ENCODE data around the gene LMAN2. TPM values are rescaled to one million over a fixed set of nuclear protein-coding genes. Genes with fewer than 3 reads are reported as not detected.
A peak's percentile ranks its signal among the peaks of the same experiment; 100 is the strongest.

The LMAN2 gene
- total and polyA plus RNA-seq, 10 donors: 50.1 to 211 (median 98.1) TPM

GRCh38 chr5:177299697-177300096 lies 51.8 kb downstream of the LMAN2 start:
- H3K36me3 ChIP-seq: peaks cover 0 to 55% (median 19%) of the 10 kb centered on the region in 6 donors
- H3K4me1 ChIP-seq: peaks cover 46 to 94% (median 78%) of the 10 kb centered on the region in 6 donors
- TF ChIP-seq POLR2AphosphoS5 (IDR thresholded peaks at IDR 0.05) (no peak), POLR2A (IDR thresholded peaks at IDR 0.05) (no peak), CTCF (IDR thresholded peaks at IDR 0.05 in 8 of 11, conservative IDR thresholded peaks at IDR 0.05 in 3 of 11) (no peak)
- H3K27me3 ChIP-seq (replicated peaks in 1 of 7): no peaks in the 10 kb centered on the region
- intact Hi-C loops (cut with DNase I; ENCODE audit: low total_unique reads): loop anchor here (10.0 kb wide), 1 partner anchor 185 kb away; no protein-coding TSS in a partner anchor
- peak; percentile 74 for DNase-seq
- H3K27ac ChIP-seq: peak overlapping the region; percentile 76 to 94 (median 88)
- no peaks in the 10 kb centered on the region for H3K9me3 ChIP-seq
- H3K4me3 ChIP-seq: peak overlapping the region in 1 of 8 donors; percentile 89
- 58 to 69% (median 65%) methylated on average over 9 of the region's 9 CpGs for WGBS, 5 donors

- peaks cover 42 to 84% (median 66%) of the 10 kb centered on the region in 6 donors for H3K4me1 ChIP-seq
- intact Hi-C loops (cut with DNase I; ENCODE audit: low total_unique reads): no loop called here
- no peak overlapping the region for H3K4me3 ChIP-seq
- TF ChIP-seq POLR2AphosphoS5 (IDR thresholded peaks at IDR 0.05) (no peak), CTCF (IDR thresholded peaks at IDR 0.05 in 8 of 11, conservative IDR thresholded peaks at IDR 0.05 in 3 of 11) (no peak), POLR2A (IDR thresholded peaks at IDR 0.05) (no peak)
- H3K36me3 ChIP-seq: peaks cover 0 to 71% (median 36%) of the 10 kb centered on the region in 6 donors
- DNase-seq: no peak
- H3K27ac ChIP-seq: peak overlapping the region in 4 of 8 donors; percentile 13 to 94 (median 92)
- H3K9me3 ChIP-seq: no peaks in the 10 kb centered on the region
- WGBS, 5 donors: 76 to 85% (median 80%) methylated on average over 2 of the region's 2 CpGs
- H3K27me3 ChIP-seq (replicated peaks in 1 of 7): no peaks in the 10 kb centered on the region
Measured at GRCh38 chr5:177297922-177298321, 53.5 kb downstream of the LMAN2 start.

- TF ChIP-seq POLR2A (IDR thresholded peaks at IDR 0.05) (no peak), CTCF (IDR thresholded peaks at IDR 0.05 in 8 of 11, conservative IDR thresholded peaks at IDR 0.05 in 3 of 11) (no peak), POLR2AphosphoS5 (IDR thresholded peaks at IDR 0.05) (peak in 2 of 3 donors; percentile 10 to 67)
- H3K36me3 ChIP-seq: peaks cover 0 to 76% (median 46%) of the 10 kb centered on the region in 6 donors
- no peaks in the 10 kb centered on the region for H3K9me3 ChIP-seq
- peak overlapping the region in 1 of 8 donors; percentile 19 for H3K4me3 ChIP-seq
- peaks cover 33 to 71% (median 53%) of the 10 kb centered on the region in 6 donors for H3K4me1 ChIP-seq
- H3K27ac ChIP-seq: peak overlapping the region; percentile 1 to 91 (median 58)
- DNase-seq: peak; percentile 72
- intact Hi-C loops (cut with DNase I; ENCODE audit: low total_unique reads): no loop called here
- WGBS, 5 donors: 31 to 39% (median 33%) methylated on average over 4 of the region's 4 CpGs
- H3K27me3 ChIP-seq (replicated peaks in 1 of 7): no peaks in the 10 kb centered on the region
Measured at GRCh38 chr5:177296581-177296980, 54.9 kb downstream of the LMAN2 start.

DNA sequence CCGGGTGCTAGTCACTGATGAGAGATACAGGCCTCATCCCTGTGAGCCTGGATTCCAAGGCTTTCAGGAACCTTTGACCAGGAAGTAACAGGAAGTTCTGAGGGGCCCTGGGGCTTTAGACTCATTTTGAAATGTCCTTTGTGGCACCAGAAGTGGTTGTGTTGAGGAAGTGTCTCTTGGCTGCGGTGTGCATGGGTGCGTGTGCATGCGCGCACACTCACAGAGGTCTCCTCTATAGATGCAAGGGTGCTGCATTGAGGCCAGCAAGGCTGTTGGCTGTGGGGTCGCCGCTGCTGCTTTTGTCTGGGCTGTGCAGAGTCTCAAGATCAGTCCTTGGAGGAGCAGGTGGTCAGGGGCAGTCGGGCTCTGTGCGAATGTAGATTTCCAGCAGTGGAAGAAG lies 55.5 kb downstream of the LMAN2 start:
- peaks cover 0 to 76% (median 47%) of the 10 kb centered on the region in 6 donors for H3K36me3 ChIP-seq
- 41 to 72% (median 59%) methylated on average over 9 of the region's 9 CpGs for WGBS, 5 donors
- peak overlapping the region in 1 of 8 donors; percentile 19 for H3K4me3 ChIP-seq
- H3K9me3 ChIP-seq: no peaks in the 10 kb centered on the region
- peak overlapping the region; percentile 1 to 91 (median 58) for H3K27ac ChIP-seq
- DNase-seq: peak; percentile 80
- no peaks in the 10 kb centered on the region for H3K27me3 ChIP-seq (replicated peaks in 1 of 7)
- intact Hi-C loops (cut with DNase I; ENCODE audit: low total_unique reads): no loop called here
- H3K4me1 ChIP-seq: peaks cover 27 to 69% (median 47%) of the 10 kb centered on the region in 6 donors
- TF ChIP-seq POLR2A (IDR thresholded peaks at IDR 0.05): no peak
- no peak for TF ChIP-seq CTCF (IDR thresholded peaks at IDR 0.05 in 8 of 11, conservative IDR thresholded peaks at IDR 0.05 in 3 of 11)
- TF ChIP-seq POLR2AphosphoS5 (IDR thresholded peaks at IDR 0.05): peak; percentile 50 to 71 (median 57)
